Measurements from ENCODE around the gene STOX2.

STOX2 gene

GRCh38 chr4:184053434-184053833 is 148.3 kb downstream of the STOX2 start:
- no peaks in the 10 kb centered on the region for H3K36me3 ChIP-seq (ENCODE audit: insufficient read depth)
- no peak overlapping the region for H3K4me3 ChIP-seq (IDR thresholded peaks at IDR 0.05; ENCODE audit: insufficient read depth, low read depth, low read length)
- H3K4me1 ChIP-seq (ENCODE audit: low read depth, poor library complexity, severe bottlenecking): no peaks in the 10 kb centered on the region
- H2AFZ ChIP-seq (ENCODE audit: low read depth): no peak overlapping the region
- no peaks in the 10 kb centered on the region for H3K79me2 ChIP-seq (ENCODE audit: insufficient read depth, low read depth)
- no peak overlapping the region for H3K4me2 ChIP-seq
- no peak overlapping the region for H3K27ac ChIP-seq
- no peak overlapping the region for H3K9ac ChIP-seq
- no peak for TF ChIP-seq CTCF (conservative IDR thresholded peaks at IDR 0.05; ENCODE audit: low read depth, low read length)
- H4K20me1 ChIP-seq (ENCODE audit: insufficient read depth): no peaks in the 10 kb centered on the region
- H3K27me3 ChIP-seq (ENCODE audit: insufficient read depth, low read depth): no peaks in the 10 kb centered on the region

DNA sequence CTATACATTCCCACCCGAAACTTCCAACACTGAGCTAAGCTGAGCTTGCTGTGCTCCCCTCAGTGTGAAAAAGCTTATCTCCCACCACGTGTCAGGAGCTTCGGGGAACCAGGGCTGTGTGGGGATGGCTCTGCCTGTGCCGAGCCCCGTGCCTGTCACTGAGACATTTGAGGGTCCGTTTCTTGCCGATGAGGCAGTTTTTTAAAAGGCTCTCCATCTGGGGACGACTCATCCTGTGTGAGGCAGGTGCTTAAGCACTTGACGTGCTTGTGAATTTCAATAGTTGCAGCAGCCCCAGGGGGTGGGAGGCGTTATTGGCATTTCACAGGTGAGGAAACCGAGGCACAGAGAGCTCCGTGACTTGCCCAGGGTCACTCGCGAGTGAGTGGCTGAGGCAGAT is 151.8 kb downstream of the STOX2 start:
- Histone ChIP-seq H3K27ac (no peak overlapping the region), H3K4me1 (ENCODE audit: low read depth, poor library complexity, severe bottlenecking) (no peaks in the 10 kb centered on the region), H3K4me3 (IDR thresholded peaks at IDR 0.05; ENCODE audit: insufficient read depth, low read depth, low read length) (no peak overlapping the region), H4K20me1 (ENCODE audit: insufficient read depth) (no peaks in the 10 kb centered on the region), H3K36me3 (ENCODE audit: insufficient read depth) (no peaks in the 10 kb centered on the region), H3K79me2 (ENCODE audit: insufficient read depth, low read depth) (no peaks in the 10 kb centered on the region), H3K4me2 (no peak overlapping the region), H3K9ac (no peak overlapping the region), H3K27me3 (ENCODE audit: insufficient read depth, low read depth) (no peaks in the 10 kb centered on the region), H2AFZ (ENCODE audit: low read depth) (no peak overlapping the region)
- no peak for TF ChIP-seq CTCF (conservative IDR thresholded peaks at IDR 0.05; ENCODE audit: low read depth, low read length)

DNA sequence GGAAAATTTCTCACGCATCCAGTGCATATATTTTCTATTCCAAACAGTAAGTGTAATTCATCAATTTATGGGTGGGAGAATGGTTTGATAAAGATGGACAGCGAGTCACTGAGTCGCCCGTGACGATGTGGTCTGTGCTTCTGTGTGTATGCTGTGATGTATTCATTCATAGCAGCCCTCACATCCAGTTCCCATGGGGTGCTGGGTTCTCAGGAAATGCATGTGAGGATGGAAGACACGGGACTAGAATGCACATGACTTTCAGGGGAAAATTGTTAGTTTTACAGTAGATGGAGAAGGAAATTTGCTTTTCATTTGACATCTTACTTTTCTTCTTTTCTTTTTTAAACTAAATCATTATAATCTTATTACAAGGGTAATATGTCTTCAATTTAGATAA is 152.9 kb downstream of the STOX2 start:
- Histone ChIP-seq H3K27me3 (ENCODE audit: insufficient read depth, low read depth) (no peaks in the 10 kb centered on the region), H3K4me3 (IDR thresholded peaks at IDR 0.05; ENCODE audit: insufficient read depth, low read depth, low read length) (no peak overlapping the region), H3K4me2 (no peak overlapping the region), H3K36me3 (ENCODE audit: insufficient read depth) (no peaks in the 10 kb centered on the region), H3K27ac (no peak overlapping the region), H3K9ac (no peak overlapping the region), H4K20me1 (ENCODE audit: insufficient read depth) (no peaks in the 10 kb centered on the region), H3K4me1 (ENCODE audit: low read depth, poor library complexity, severe bottlenecking) (no peaks in the 10 kb centered on the region), H2AFZ (ENCODE audit: low read depth) (no peak overlapping the region), H3K79me2 (ENCODE audit: insufficient read depth, low read depth) (no peaks in the 10 kb centered on the region)
- no peak for TF ChIP-seq CTCF (conservative IDR thresholded peaks at IDR 0.05; ENCODE audit: low read depth, low read length)

DNA sequence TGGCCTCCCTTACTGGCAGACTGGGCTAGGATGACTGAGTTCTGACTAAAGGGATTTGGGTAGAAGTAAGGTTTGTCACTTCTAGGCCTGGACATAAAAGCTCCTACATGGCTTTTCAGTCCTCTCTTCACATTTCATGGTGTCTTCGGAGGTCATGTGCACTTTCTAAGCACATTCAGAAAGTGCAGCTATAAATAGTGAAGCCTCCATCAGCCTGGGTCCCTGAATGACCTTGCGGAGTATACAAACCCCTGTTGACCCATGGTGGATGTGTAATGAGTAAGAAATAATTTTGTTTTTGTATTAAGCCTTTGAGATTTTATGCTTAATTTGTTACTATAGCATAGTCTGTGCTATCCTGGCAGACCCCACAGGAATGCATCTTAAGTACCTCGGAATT is 154.0 kb downstream of the STOX2 start:
- H3K4me1 ChIP-seq (ENCODE audit: low read depth, poor library complexity, severe bottlenecking): no peaks in the 10 kb centered on the region
- TF ChIP-seq CTCF (conservative IDR thresholded peaks at IDR 0.05; ENCODE audit: low read depth, low read length): no peak
- no peaks in the 10 kb centered on the region for H3K79me2 ChIP-seq (ENCODE audit: insufficient read depth, low read depth)
- H4K20me1 ChIP-seq (ENCODE audit: insufficient read depth): no peaks in the 10 kb centered on the region
- no peak overlapping the region for H3K27ac ChIP-seq
- H3K4me2 ChIP-seq: no peak overlapping the region
- no peaks in the 10 kb centered on the region for H3K36me3 ChIP-seq (ENCODE audit: insufficient read depth)
- H3K9ac ChIP-seq: no peak overlapping the region
- no peaks in the 10 kb centered on the region for H3K27me3 ChIP-seq (ENCODE audit: insufficient read depth, low read depth)
- no peak overlapping the region for H3K4me3 ChIP-seq (IDR thresholded peaks at IDR 0.05; ENCODE audit: insufficient read depth, low read depth, low read length)
- no peak overlapping the region for H2AFZ ChIP-seq (ENCODE audit: low read depth)

DNA sequence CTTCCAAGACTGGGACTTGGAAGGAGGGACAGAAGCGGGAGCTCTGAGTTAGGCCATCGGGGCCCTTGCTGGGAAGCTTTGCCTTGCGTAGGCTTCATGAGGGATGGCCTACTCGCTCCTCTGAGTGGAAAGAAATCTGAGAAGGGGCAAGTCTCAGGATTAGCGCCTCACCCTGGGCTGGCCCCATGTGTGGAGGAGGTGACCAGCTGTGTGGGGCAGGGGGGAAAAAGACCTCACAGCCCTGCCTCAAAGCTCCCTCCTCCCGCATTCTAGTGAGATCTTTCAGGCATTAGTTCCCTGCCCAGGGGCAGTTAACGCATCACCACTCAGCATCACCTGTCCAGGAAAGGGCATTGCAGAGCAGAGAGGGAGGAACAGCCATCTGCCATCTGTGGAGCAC is 156.5 kb downstream of the STOX2 start:
- Histone ChIP-seq H3K4me2 (no peak overlapping the region), H3K36me3 (ENCODE audit: insufficient read depth) (no peaks in the 10 kb centered on the region), H3K9ac (no peak overlapping the region), H3K27me3 (ENCODE audit: insufficient read depth, low read depth) (no peaks in the 10 kb centered on the region), H3K4me3 (IDR thresholded peaks at IDR 0.05; ENCODE audit: insufficient read depth, low read depth, low read length) (no peak overlapping the region), H2AFZ (ENCODE audit: low read depth) (no peak overlapping the region), H3K4me1 (ENCODE audit: low read depth, poor library complexity, severe bottlenecking) (no peaks in the 10 kb centered on the region), H3K79me2 (ENCODE audit: insufficient read depth, low read depth) (no peaks in the 10 kb centered on the region), H4K20me1 (ENCODE audit: insufficient read depth) (no peaks in the 10 kb centered on the region), H3K27ac (no peak overlapping the region)
- TF ChIP-seq CTCF (conservative IDR thresholded peaks at IDR 0.05; ENCODE audit: low read depth, low read length): no peak

Measured in KMS-11 (cell line).